Psoas muscle (tissue), 8 donors: ENCODE results near the gene SP5. TPM values are rescaled to one million over a fixed set of nuclear protein-coding genes. Genes with fewer than 3 reads are reported as not detected.

Experiments used
- ATAC-seq, 4 donors: fragments of 200-7000 bp; cut with Tn5 transposase; one replicate each; pipeline ENCODE4 v1.9.1; 2020; ENCODE audit warnings: moderate library complexity in 3 of 4, mild to moderate bottlenecking in 2 of 4
- DNase-seq, 2 donors: peaks; one replicate each; pipeline ENCODE4 v3.0.0-alpha.2; 2020
- H3K27ac ChIP-seq: fragments of 200-600 bp; one replicate; pipeline ENCODE4 v1.8.0; 2022
- H3K27me3 ChIP-seq, 3 donors: fragments of 200-600 bp in 1 of 3; one replicate each; pipeline versions ENCODE4 v1.6.1 to v1.8.0; 2013 to 2022; ENCODE audit warnings: low read length in 2 of 3, mild to moderate bottlenecking in 2 of 3, moderate library complexity in 1 of 3; ENCODE audit not compliant: insufficient read depth in 3 of 3
- H3K36me3 ChIP-seq, 2 donors: fragments of 200-600 bp in 1 of 2; one replicate each; pipeline versions ENCODE4 v1.6.1 to v1.8.0; 2013 to 2022; ENCODE audit warnings: low read depth in 1 of 2, mild to moderate bottlenecking in 1 of 2, moderate library complexity in 1 of 2; ENCODE audit not compliant: insufficient read depth in 1 of 2
- H3K4me1 ChIP-seq: fragments of 200-600 bp; one replicate; pipeline ENCODE4 v1.8.0; 2022
- H3K4me3 ChIP-seq: fragments of 200-600 bp; one replicate; pipeline ENCODE4 v1.8.0; 2022; ENCODE audit warnings: mild to moderate bottlenecking
- H3K9me3 ChIP-seq: fragments of 200-600 bp; one replicate; pipeline ENCODE4 v1.8.0; 2022
- WGBS, 3 donors: extraction: QIAGEN DNeasy Blood & Tissue Kit; methylation state at CpG; one replicate each; pipeline versions ENCODE4 v1.1.6 to v1.1.7; 2013; 5-methylcytosine and 5-hydroxymethylcytosine counted together
- intact Hi-C, 2 donors: fragments of 100-400 bp; cut with DNase I; formaldehyde crosslinking; loops; one replicate each; pipeline versions ENCODE4 v1.11.0 to v1.14.2; 2022
- polyA plus RNA-seq, 3 donors: library from polyadenylated mRNA; stranded (reverse); fragments of 200-250 nt; gene quantifications; one replicate each; pipeline ENCODE4 v1.2.3, GENCODE V29; 2013
- total RNA-seq, 4 donors: library from RNA; stranded (reverse); fragmentation: NEBNext Ultra II Directional in 2 of 4; extraction: Animal tissue kit (Norgen Biotek cat#: 25700) in 2 of 4; gene quantifications; one replicate each; pipeline versions ENCODE4 v1.2.1 to v1.2.4, GENCODE V29; 2021 to 2023
- TF ChIP-seq, protein P1 (sequence below): fragments of 200-600 bp; IDR thresholded peaks from one replicate; pipeline ENCODE4 v1.8.0; 2022; ENCODE audit warnings: antibody characterized with exemption
- donor health status: healthy with polysubstance abuse.
- donor health status: DM: no; HTN: no; CAD: no; lungs with moderate emphysema.
- donor health status: Bipolar disorder and iron deficiency.
- donor health status: healthy.
- donor health status: DM: yes; HTN: yes; CAD: no.
- donor health status: DM: no; HTN: no; CAD: no.
- donor health status: DM: no; HTN: no; CAD: no.
- donor health status: DM: yes; HTN: yes; CAD: no.

The SP5 gene
- total and polyA plus RNA-seq, 7 donors = 0.07 to 1.0 (median 0.12) TPM; not detected in 1

DNA sequence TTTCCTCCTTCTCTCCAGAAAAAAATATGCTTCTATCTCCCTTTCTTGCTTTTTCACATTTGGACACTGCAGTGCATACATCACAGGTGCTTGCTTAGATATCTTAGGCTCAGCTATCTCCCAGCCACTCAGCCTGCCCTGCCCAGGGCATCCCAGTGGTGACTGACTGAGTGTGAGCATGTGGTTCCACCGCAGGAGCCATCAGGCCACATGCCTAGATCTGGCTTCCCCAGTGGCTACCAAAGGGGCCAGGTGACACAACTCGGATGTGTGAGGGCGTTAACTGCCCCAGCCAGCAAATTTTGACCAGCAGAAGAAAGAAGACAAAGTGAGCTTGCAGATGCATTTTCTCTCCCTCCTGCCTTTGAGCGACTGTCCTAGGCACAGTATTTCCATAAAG, 25.5 kb downstream of the SP5 start:
- DNase-seq (no peak), ATAC-seq (no peak)
- TF ChIP-seq, protein P1, sequence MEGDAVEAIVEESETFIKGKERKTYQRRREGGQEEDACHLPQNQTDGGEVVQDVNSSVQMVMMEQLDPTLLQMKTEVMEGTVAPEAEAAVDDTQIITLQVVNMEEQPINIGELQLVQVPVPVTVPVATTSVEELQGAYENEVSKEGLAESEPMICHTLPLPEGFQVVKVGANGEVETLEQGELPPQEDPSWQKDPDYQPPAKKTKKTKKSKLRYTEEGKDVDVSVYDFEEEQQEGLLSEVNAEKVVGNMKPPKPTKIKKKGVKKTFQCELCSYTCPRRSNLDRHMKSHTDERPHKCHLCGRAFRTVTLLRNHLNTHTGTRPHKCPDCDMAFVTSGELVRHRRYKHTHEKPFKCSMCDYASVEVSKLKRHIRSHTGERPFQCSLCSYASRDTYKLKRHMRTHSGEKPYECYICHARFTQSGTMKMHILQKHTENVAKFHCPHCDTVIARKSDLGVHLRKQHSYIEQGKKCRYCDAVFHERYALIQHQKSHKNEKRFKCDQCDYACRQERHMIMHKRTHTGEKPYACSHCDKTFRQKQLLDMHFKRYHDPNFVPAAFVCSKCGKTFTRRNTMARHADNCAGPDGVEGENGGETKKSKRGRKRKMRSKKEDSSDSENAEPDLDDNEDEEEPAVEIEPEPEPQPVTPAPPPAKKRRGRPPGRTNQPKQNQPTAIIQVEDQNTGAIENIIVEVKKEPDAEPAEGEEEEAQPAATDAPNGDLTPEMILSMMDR = no peak
- 75 to 77% (median 76%) methylated on average over 4 of the region's 4 CpGs for WGBS, 3 donors
- Histone ChIP-seq H3K27ac (no peak overlapping the region), H3K4me3 (no peak overlapping the region), H3K27me3 (peaks cover 2 to 12% (median 4%) of the 10 kb centered on the region in 3 donors), H3K4me1 (no peaks in the 10 kb centered on the region), H3K36me3 (no peaks in the 10 kb centered on the region), H3K9me3 (peaks cover 7% of the 10 kb centered on the region)
- intact Hi-C loops = loop anchor here in 1 of 2 donors (10.0 kb wide), 1 partner anchor 336 kb away; no protein-coding TSS in a partner anchor

DNA sequence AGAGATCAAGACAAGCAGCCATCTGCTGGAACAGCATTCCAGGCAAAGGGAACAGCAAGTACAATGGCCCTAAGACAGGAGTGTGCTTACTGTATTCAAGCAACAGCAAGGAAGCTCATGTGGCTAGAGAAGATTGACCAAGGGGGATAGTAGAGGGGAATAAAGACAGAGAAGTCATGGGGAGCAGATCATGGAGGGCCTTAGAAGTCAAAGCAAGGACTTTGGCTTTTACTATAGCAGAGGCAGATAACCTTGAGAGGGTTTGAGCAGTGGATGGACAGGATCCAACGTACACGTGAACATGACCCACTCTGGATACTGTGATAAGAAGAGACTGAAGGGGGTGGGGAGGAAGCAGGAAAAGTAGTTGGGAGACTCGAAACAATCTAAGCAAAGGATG, 26.9 kb downstream of the SP5 start:
- H3K4me3 ChIP-seq = no peak overlapping the region
- H3K36me3 ChIP-seq = no peaks in the 10 kb centered on the region
- no peak overlapping the region for H3K27ac ChIP-seq
- DNase-seq (no peak), ATAC-seq (no peak)
- intact Hi-C loops = loop anchor here in 1 of 2 donors (10.0 kb wide), 1 partner anchor 337 kb away; no protein-coding TSS in a partner anchor
- no peaks in the 10 kb centered on the region for H3K4me1 ChIP-seq
- TF ChIP-seq, protein P1 = no peak
- H3K27me3 ChIP-seq = peaks cover 2 to 12% (median 4%) of the 10 kb centered on the region in 3 donors
- H3K9me3 ChIP-seq = peaks cover 7% of the 10 kb centered on the region
- 85 to 91% (median 88%) methylated on average over 3 of the region's 3 CpGs for WGBS, 3 donors

DNA sequence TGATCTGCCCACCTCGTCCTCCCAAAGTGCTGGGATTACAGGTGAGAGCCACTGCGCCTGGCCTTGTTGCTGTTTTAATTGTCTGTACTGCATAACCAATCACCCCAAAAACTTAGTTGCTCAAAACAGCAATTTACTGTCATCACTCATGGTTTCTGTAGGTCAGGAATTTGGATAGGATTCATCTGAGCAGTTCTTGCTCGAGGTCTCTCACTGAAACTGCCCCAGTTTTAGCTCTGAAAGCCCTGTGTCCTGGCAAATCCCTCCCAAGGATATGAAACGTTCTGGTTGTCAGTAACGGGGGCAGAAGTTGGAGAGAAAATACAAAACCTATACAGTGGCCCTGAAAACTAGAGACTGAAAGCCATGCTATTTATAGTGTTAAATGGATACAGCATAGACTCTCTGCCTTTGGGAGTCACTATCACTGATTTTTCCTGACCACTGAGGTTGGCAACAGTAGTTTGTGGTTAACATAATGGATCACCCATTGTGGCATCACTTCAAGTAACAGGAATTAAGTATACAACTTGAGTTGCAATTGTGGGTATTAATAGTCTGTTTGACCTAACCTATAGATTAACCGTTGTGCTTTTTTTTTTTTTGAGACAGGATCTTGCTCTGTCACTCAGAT, 27.9 kb downstream of the SP5 start:
- no peak overlapping the region for H3K4me3 ChIP-seq
- WGBS, 3 donors = 66 to 80% (median 73%) methylated on average over 6 of the region's 6 CpGs
- TF ChIP-seq, protein P1 = no peak
- no peaks in the 10 kb centered on the region for H3K9me3 ChIP-seq
- no peaks in the 10 kb centered on the region for H3K4me1 ChIP-seq
- DNase-seq = no peak
- intact Hi-C loops = loop anchor here in 1 of 2 donors (10.0 kb wide), 1 partner anchor 338 kb away; no protein-coding TSS in a partner anchor
- no peak overlapping the region for H3K27ac ChIP-seq
- no peak for ATAC-seq
- H3K27me3 ChIP-seq = peaks cover 2 to 12% (median 4%) of the 10 kb centered on the region in 3 donors
- H3K36me3 ChIP-seq = no peaks in the 10 kb centered on the region

DNA sequence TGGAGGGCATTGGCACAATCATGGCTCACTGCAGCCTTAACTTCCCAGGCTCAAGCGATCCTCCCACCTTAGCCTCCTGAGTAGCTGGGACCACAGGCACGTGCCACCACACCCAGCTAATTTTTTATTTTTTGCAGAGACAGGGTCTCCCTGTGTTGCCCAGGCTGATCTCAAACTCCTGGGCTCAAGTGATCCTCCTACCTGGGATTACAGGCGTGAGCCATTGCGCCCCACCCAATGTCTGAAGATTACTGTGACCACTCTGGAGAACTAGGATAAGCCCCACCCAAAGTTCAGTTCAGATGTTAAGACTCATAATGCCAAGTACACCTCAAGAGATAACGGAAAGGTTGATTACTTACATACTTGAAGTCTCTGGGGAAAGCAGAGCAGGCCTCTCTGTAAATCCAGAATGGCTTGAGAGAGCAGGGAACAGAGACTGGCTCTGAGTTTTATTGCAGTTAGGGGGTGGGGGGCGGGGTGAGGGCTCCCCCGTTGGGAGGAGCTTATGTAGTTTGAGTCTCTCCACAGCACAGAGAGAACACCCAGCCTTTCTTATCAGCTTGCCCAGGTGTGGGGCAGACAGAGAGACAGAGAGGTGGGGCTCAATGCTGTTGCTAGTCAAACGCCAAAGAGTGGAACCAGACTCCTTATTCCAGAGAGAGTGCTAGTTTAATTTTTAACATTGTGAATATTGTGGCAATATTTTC, 28.5 kb downstream of the SP5 start:
- intact Hi-C loops = loop anchor here in 1 of 2 donors (10.0 kb wide), 1 partner anchor 339 kb away; no protein-coding TSS in a partner anchor
- ATAC-seq = no peak

More for the DNA sequence above, 28.5 kb downstream of the SP5 start:
- TF ChIP-seq, protein P1 = no peak
- H3K4me1 ChIP-seq = no peaks in the 10 kb centered on the region
- no peak for DNase-seq
- WGBS, 3 donors = 61 to 63% (median 63%) methylated on average over 8 of the region's 8 CpGs
- no peaks in the 10 kb centered on the region for H3K36me3 ChIP-seq
- peaks cover 2 to 12% (median 4%) of the 10 kb centered on the region in 3 donors for H3K27me3 ChIP-seq
- no peaks in the 10 kb centered on the region for H3K9me3 ChIP-seq
- H3K27ac ChIP-seq = no peak overlapping the region
- H3K4me3 ChIP-seq = no peak overlapping the region
